A673 (cell line): ENCODE measurements around the gene GPC6. TPM values are rescaled to one million over a fixed set of nuclear protein-coding genes. Genes with fewer than 3 reads are reported as not detected.
A peak's percentile ranks its signal among the peaks of the same experiment; 100 is the strongest.

Source experiments
- BruUV-seq: library from RNA; stranded (reverse); fragments of 400-500 nt; replicated peaks from 2 replicates; lab custom pipeline; 2021; lab: Mats Ljungman, UMichigan
- CTCF ChIA-PET: fragments of 300-600 bp; sonication (Branson Sonifier 250); formaldehyde crosslinking; loops from one replicate; lab custom pipeline; 2022; ENCODE audit warnings: antibody characterized with exemption; lab: Charles Lee
- POLR2A ChIA-PET: fragments of 300-600 bp; sonication (Branson Sonifier 250); formaldehyde crosslinking; loops from one replicate; lab custom pipeline; 2022; ENCODE audit warnings: antibody characterized with exemption; ENCODE audit not compliant: low non-redundant PET; lab: Charles Lee
- DNase-seq: peaks from one replicate; pipeline ENCODE4 v3.0.0-alpha.2; 2015; ENCODE audit warnings: low spot score
- H3K27ac ChIP-seq: fragments of 200-600 bp; sonication (generic); 2 replicates; pipeline ENCODE4 v1.5.1; 2016; ENCODE audit warnings: mixed run types, low read depth, mild to moderate bottlenecking, mixed read lengths, antibody characterized with exemption, low read length; ENCODE audit not compliant: poor library complexity, severe bottlenecking
- H3K27me3 ChIP-seq: fragments of 200-600 bp; sonication (generic); replicated peaks from 2 replicates; pipeline ENCODE4 v1.6.1; 2017; ENCODE audit warnings: mixed run types, low read depth, mild to moderate bottlenecking, mixed read lengths, antibody characterized with exemption, low read length; ENCODE audit not compliant: insufficient read depth, poor library complexity
- H3K36me3 ChIP-seq: fragments of 200-600 bp; sonication (generic); 2 replicates; pipeline ENCODE4 v1.6.1; 2016; ENCODE audit warnings: mixed run types, mild to moderate bottlenecking, mixed read lengths, antibody characterized with exemption, low read length; ENCODE audit not compliant: insufficient read depth, poor library complexity, severe bottlenecking
- H3K4me1 ChIP-seq: fragments of 200-600 bp; sonication (generic); 2 replicates; pipeline ENCODE4 v1.6.1; 2017; ENCODE audit warnings: mixed run types, mild to moderate bottlenecking, mixed read lengths, antibody characterized with exemption, low read length; ENCODE audit not compliant: insufficient read depth, poor library complexity, severe bottlenecking
- H3K4me3 ChIP-seq: fragments of 200-600 bp; sonication (generic); 2 replicates; pipeline ENCODE4 v1.5.1; 2016; ENCODE audit warnings: low read depth, mixed run types, mild to moderate bottlenecking, mixed read lengths, low read length; ENCODE audit not compliant: poor library complexity, severe bottlenecking
- H3K9me3 ChIP-seq: fragments of 200-600 bp; sonication (generic); 2 replicates; pipeline ENCODE4 v1.6.1; 2016; ENCODE audit warnings: mixed run types, low read depth, mild to moderate bottlenecking, mixed read lengths, antibody characterized with exemption, low read length; ENCODE audit not compliant: poor library complexity, severe bottlenecking
- CTCF ChIP-seq: fragments of 300-800, 200-600 bp; sonication (generic); conservative IDR thresholded peaks from 2 replicates; pipeline ENCODE4 v1.5.1; 2017; ENCODE audit warnings: low read depth, mild to moderate bottlenecking, antibody characterized with exemption, low read length, moderate library complexity, mixed read lengths
- EZH2 ChIP-seq: fragments of 200-600 bp; sonication (generic); IDR thresholded peaks from 2 replicates; pipeline ENCODE4 v1.6.1; 2017; ENCODE audit warnings: borderline replicate concordance, low read depth, mild to moderate bottlenecking, mixed read lengths, antibody characterized with exemption, low read length; ENCODE audit not compliant: poor library complexity, severe bottlenecking
- intact Hi-C: fragments of 100-400 bp; cut with micrococcal nuclease; formaldehyde crosslinking; loops from one replicate; pipeline ENCODE4 v1.10.0; 2022; ENCODE audit not compliant: unreplicated experiment
- total RNA-seq: library from RNA; stranded (reverse); gene quantifications from 2 replicates; pipeline ENCODE4 v1.2.3, GENCODE V29; 2021

GPC6 gene
- total RNA-seq, 1 experiment from 2014 or later: 23.3 TPM

GRCh38 chr13:93502987-93503615, 276.5 kb downstream of the GPC6 start:
- TF ChIP-seq CTCF (no peak), EZH2 (no peak)
- Histone ChIP-seq H3K4me1 (peaks cover 33% of the 10 kb centered on the region), H3K27me3 (no peaks in the 10 kb centered on the region), H3K36me3 (no peaks in the 10 kb centered on the region), H3K4me3 (no peak overlapping the region), H3K27ac (no peak overlapping the region), H3K9me3 (no peaks in the 10 kb centered on the region)
- POLR2A ChIA-PET: no interaction called here
- intact Hi-C loops: no loop called here
- BruUV-seq: no TSS peak
- CTCF ChIA-PET: no interaction called here
- DNase-seq: no peak

- CTCF ChIA-PET: interaction anchor here (0.6 kb wide), 1 partner anchor 925 kb away, joined by 3 read pairs; no protein-coding TSS in a partner anchor
- peak; percentile 36 for DNase-seq
- Histone ChIP-seq H3K27me3 (no peaks in the 10 kb centered on the region), H3K4me1 (peaks cover 28% of the 10 kb centered on the region), H3K4me3 (no peak overlapping the region), H3K27ac (no peak overlapping the region), H3K9me3 (no peaks in the 10 kb centered on the region), H3K36me3 (no peaks in the 10 kb centered on the region)
- no TSS peak for BruUV-seq
- no peak for TF ChIP-seq EZH2
- TF ChIP-seq CTCF: no peak
- POLR2A ChIA-PET: no interaction called here
- intact Hi-C loops: no loop called here
Measured at GRCh38 chr13:93505104-93505952, 278.7 kb downstream of the GPC6 start.

GRCh38 chr13:93511011-93511410, 284.4 kb downstream of the GPC6 start:
- BruUV-seq: no TSS peak
- POLR2A ChIA-PET: no interaction called here
- CTCF ChIA-PET: no interaction called here
- intact Hi-C loops: no loop called here
- DNase-seq: no peak
- H3K36me3 ChIP-seq: no peaks in the 10 kb centered on the region
- no peaks in the 10 kb centered on the region for H3K9me3 ChIP-seq
- TF ChIP-seq CTCF: no peak
- H3K27me3 ChIP-seq: no peaks in the 10 kb centered on the region
- no peak overlapping the region for H3K4me3 ChIP-seq
- H3K4me1 ChIP-seq: peaks cover 10% of the 10 kb centered on the region
- H3K27ac ChIP-seq: no peak overlapping the region
